Lung microvascular endothelial cell (primary cell): ENCODE results near the gene PTCD1. TPM values are rescaled to one million over a fixed set of nuclear protein-coding genes. Genes with fewer than 3 reads are reported as not detected.

Experiments
- DNase-seq, 2 donors: peaks; one replicate each; pipeline versions ENCODE4 v3.0.0 to v3.0.0-alpha.2; 2010; ENCODE audit warnings: low read depth in 2 of 2
- total RNA-seq: library from RNA; depleted of rRNA; stranded (reverse); fragments of >200 nt; gene quantifications from 2 replicates; pipeline ENCODE4 v1.2.1, GENCODE V29; 2014

The PTCD1 gene
- 3.1 and 4.2 TPM in 2 replicates for total RNA-seq

DNA sequence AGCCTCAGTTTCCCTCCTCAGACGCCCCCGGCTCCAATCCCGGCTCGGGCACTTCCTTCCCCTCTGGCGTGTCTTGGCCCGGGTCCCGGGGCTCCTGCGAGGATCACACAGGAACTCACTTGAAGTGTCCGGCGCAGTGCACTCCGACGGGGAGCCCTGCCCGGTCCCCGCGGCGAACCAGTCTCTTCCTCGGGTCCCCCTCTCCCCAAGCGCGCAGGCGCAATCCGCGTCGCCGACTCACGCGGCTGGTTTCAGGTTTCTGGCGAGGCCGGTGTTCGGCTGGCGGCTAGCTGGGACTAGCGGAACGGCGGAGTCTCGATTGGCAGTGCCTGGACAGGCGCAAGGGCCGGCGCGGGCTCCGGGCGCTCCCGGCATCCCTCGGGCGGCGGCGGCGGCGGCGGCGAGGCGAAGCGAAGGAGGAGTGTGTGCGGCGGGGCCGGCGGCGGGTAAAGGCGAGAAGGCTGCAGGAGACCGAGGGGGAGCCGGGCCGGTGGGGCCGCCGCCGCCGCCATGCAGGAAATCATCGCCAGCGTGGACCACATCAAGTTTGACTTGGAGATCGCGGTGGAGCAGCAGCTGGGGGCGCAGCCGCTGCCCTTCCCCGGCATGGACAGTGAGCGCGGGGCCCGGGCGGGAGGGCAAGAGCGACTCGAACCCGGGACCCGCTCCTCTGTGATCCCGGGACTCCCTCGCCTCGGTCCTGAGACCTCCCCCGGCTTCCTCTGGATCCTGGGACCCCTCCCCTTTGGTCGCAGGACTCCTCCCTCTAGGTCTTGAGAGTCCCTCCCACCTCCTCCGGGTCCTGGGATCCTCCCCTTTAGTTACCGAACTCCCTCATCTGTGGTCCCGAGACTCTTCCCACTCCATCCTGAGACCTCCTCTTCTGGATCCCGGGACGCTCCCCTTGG is at the start of gene PTCD1, which contains the start of gene CPSF4:
Gene PTCD1, minus strand, starts transcription at position 226 of the 908 bp plus-strand sequence. CDS start 3,556 bp downstream, outside the sequence.
Gene CPSF4, plus strand, starts transcription at position 371 of the 908 bp plus-strand sequence. Its CDS starts 140 bp downstream, at position 511.
- peak; percentile 95 to 96 for DNase-seq

DNA sequence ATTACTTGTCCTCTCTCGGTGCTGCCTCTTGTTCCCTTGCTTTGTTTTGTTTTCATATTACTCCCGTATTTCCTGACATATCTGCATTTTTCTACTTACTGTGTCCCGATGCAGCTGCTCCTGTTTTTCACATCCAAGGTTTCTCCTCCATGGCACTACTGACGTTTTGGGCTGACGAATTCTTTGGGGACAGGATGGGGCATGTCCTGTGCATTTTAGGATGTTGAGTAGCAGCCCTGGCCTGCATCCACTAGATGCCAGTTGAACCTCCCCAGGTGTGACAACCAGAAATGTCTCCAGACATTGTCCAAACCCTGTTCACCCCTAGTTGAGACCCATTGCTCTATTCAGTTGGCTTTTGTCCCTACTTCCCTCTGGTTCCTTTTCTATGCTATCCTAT is 46.5 kb upstream of the PTCD1 start:
- no peak for DNase-seq

GRCh38 chr7:99478464-99479440 is 40.2 kb upstream of the PTCD1 start:
- peak in 1 of 2 donors; percentile 46 for DNase-seq

- DNase-seq = no peak
These were observed 37.5 kb upstream of the PTCD1 start for GRCh38 chr7:99476107-99476506.

DNA sequence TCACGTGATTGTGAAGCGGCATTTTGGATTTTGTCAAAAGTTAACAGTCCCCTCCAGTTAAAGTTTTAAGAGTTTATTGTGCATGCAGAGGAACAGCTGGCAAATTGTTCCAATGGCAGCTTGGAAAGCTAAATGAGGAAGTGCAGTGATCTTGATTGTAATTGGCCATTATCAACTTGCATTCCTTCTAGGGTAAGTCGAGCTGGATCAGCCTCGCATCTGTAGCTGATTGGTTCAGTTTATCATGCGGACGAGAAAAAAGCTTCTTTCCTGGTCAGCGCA is 34.7 kb upstream of the PTCD1 start:
- DNase-seq = peak; percentile 75 to 82

GRCh38 chr7:99472561-99473314 is 34.1 kb upstream of the PTCD1 start, which contains the start of gene ZNF789:
ZNF789 (plus strand) TSS chr7:99472890; CDS start chr7:99476457, 3,567 bp downstream.
- DNase-seq = peak; percentile 98

GRCh38 chr7:99469381-99470065 is 30.9 kb upstream of the PTCD1 start:
- DNase-seq = peak in 1 of 2 donors; percentile 21

DNA sequence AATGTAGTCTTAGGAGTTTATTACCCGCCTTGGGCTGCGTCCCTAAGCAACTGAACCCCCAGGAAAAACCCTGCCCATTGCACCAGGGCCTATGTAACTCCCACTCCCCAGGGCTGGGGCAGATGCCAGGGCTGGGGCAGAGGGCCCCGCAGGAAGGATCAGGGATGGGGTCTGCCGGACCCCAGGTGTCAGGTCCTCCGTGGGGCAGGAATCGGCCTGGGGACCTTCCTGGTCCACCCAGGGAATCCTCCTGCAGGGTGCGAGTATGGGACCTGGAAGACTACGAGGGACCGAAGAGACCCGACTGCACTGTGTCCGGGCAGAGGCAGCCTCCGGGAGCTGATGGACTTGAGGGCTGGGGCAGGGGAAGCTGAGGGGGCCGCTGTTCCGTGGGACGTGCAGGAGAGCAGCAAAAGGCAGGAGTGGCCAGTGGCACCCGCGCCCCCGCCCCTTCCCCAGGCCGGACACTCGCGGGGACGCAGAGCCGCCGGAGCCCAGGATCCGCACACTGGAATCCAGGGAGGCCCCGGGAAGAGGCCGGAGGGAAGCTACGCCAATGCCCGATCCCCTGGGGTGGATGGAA is 29.8 kb upstream of the PTCD1 start:
- DNase-seq = no peak

DNA sequence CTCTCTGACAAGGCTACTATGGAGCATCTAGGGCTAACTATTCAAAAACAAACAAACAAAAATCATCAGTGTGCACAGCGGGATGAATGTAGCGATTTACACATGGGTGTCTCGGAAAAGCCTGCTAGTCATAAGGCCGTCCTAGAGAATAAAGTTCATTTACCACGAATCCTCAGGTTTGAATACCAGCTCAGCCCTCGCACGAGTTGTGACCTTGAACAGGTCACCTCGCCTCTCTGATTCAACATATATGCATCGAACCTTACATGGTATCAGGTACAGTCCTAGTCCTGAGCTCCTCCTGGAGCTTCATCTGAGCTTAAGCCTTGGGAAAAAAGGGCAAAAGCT is 26.8 kb upstream of the PTCD1 start:
- DNase-seq = no peak

GRCh38 chr7:99461221-99461620 is 22.6 kb upstream of the PTCD1 start:
- DNase-seq = no peak

GRCh38 chr7:99460651-99461050 is 22.1 kb upstream of the PTCD1 start:
- DNase-seq = no peak

- peak; percentile 33 to 37 for DNase-seq
These were observed 20.5 kb upstream of the PTCD1 start for GRCh38 chr7:99459087-99459486.

- no peak for DNase-seq
These were observed 19.3 kb upstream of the PTCD1 start for GRCh38 chr7:99457650-99458493.

DNA sequence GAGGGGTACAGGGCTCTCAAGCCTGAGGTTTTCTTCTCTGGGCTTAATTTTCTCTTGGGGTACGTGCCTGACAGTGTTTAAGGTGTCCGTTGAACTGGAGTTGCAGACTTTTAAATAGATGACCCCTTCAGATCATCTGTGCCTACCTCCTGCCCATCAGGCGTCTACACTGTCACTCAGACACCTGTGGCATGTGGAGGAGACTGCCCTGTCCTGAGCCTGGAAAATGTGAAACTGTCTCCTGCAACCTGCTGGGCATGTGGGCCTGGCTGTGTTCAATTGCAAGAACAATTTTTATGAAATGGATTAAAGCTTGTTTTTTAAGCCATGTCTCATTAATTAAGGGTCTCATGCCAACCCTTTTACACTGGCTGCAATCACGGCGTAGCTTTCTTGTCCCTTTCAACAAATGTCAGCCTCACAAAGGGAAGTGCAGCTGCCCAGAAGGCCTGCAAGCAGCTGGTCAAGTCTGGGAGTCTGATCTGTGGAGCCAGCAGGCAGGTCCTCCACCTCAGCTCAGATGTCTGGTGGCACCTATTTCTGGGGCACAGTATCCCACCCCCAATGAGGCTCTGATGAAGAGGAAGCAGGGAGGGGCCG is 18.6 kb upstream of the PTCD1 start:
- DNase-seq = no peak

DNA sequence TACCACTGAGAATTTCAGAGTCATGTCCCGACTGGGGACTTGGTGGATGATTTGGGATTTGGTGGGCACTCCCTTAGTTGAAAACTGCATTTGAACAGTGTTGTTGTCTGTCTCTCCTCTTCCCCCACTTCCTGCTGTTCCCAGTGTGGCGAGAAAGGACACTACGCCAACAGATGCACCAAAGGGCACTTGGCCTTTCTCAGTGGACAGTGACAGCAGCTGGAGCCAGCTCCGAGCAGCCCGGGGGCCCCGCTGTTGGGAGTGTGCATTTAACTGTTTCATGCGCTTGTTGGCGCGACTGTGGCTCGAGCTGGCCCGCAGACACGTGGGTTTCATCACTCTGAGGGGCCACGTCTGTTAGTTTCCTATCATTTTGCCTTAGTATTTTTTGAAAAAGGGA is 17.7 kb upstream of the PTCD1 start:
- no peak for DNase-seq

GRCh38 chr7:99455874-99456273 is 17.3 kb upstream of the PTCD1 start:
- DNase-seq = no peak

- no peak for DNase-seq
These were observed 14.5 kb upstream of the PTCD1 start for GRCh38 chr7:99453105-99453504.

GRCh38 chr7:99452541-99452940 is 13.9 kb upstream of the PTCD1 start:
- no peak for DNase-seq

- DNase-seq = no peak
These were observed 13.3 kb upstream of the PTCD1 start for GRCh38 chr7:99451936-99452335.
